ENCODE data around the gene LDAF1. TPM values are rescaled to one million over a fixed set of nuclear protein-coding genes. Genes with fewer than 3 reads are reported as not detected.

Gene LDAF1
- total and polyA plus RNA-seq, 2 experiments from 2014 or later: 30.4 to 34.5 TPM

DNA sequence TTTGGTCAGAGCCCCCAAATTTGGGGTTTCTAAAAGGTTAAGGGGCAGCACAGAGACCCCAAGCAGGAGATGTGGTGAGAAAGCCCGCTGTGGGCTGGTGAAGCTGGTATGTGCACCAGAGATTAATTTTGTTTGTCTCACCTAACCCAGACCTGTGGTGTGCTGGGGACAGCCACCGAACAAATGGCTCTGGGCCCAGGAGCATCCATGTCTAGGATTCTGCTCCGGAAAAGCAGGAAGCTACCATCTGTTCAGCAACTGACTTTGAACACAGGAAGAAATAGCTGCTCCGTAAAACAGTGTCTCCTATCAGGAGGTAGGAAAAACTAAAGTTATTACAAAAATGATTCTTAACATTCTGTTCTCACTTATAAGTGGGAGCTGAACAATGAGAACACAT lies 55.6 kb downstream of the LDAF1 start:
- H3K27ac ChIP-seq: no peak overlapping the region
- no peaks in the 10 kb centered on the region for H3K4me1 ChIP-seq (ENCODE audit: insufficient read depth)
- DNase-seq: no peak
- WGBS, 2 experiments (ENCODE audit: low coverage in 1 of 2, low lambda C conversion rate in 2 of 2, missing lambda C conversion rate in 2 of 2): 41 to 50% methylated on average over 4 of the region's 4 CpGs
- no peaks in the 10 kb centered on the region for H3K9me3 ChIP-seq (ENCODE audit: low read depth)
- H2AFZ ChIP-seq: no peak overlapping the region
- no peak overlapping the region for H3K4me3 ChIP-seq
- H3K79me2 ChIP-seq (ENCODE audit: insufficient read depth): no peaks in the 10 kb centered on the region
- no peak overlapping the region for H3K4me2 ChIP-seq (ENCODE audit: unreplicated experiment)
- in situ Hi-C loops (cut with MboI): no loop called here
- H3K9ac ChIP-seq: no peak overlapping the region
- H3K27me3 ChIP-seq (replicated peaks; ENCODE audit: insufficient read depth): peaks cover 14% of the 10 kb centered on the region; the same call in 1 of the 2 replicates
- TF ChIP-seq EZH2 (IDR thresholded peaks at IDR 0.05; ENCODE audit: insufficient read depth, poor library complexity, severe bottlenecking) (no peak), EZH2phosphoT487 (IDR thresholded peaks at IDR 0.05; ENCODE audit: insufficient read depth, low read depth) (no peak)
- no peaks in the 10 kb centered on the region for H3K9me2 ChIP-seq (ENCODE audit: insufficient read depth)
- no peaks in the 10 kb centered on the region for H3F3A ChIP-seq (ENCODE audit: insufficient read depth)
- H3K36me3 ChIP-seq (ENCODE audit: low read depth): no peaks in the 10 kb centered on the region
- H4K20me1 ChIP-seq (ENCODE audit: insufficient read depth): no peaks in the 10 kb centered on the region

DNA sequence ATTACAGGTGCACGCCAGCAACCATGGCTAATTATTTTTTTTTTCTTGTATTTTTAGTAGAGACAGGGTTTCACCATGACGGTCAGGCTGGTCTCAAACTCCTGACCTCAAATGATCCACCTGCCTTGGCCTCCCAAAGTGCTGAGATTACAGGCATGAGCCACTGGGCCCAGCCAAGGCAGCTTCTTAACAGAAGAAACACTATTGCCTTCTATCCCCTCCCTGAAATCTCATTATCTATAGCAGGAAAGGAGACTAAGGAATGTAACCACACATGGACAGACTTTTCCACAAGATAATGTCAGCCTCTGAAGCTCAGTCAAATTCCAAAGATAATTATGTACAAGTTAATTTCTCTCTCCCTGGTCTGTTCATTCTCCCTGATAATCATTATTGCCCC lies 58.6 kb downstream of the LDAF1 start:
- Histone ChIP-seq H3K27me3 (replicated peaks; ENCODE audit: insufficient read depth) (peaks cover 22% of the 10 kb centered on the region; the same call in 1 of the 2 replicates), H3K4me3 (no peak overlapping the region), H3K4me1 (ENCODE audit: insufficient read depth) (no peaks in the 10 kb centered on the region), H2AFZ (no peak overlapping the region), H3K27ac (no peak overlapping the region), H4K20me1 (ENCODE audit: insufficient read depth) (no peaks in the 10 kb centered on the region), H3K9me2 (ENCODE audit: insufficient read depth) (no peaks in the 10 kb centered on the region), H3K36me3 (ENCODE audit: low read depth) (no peaks in the 10 kb centered on the region), H3F3A (ENCODE audit: insufficient read depth) (no peaks in the 10 kb centered on the region), H3K4me2 (ENCODE audit: unreplicated experiment) (no peak overlapping the region), H3K9me3 (ENCODE audit: low read depth) (no peaks in the 10 kb centered on the region), H3K79me2 (ENCODE audit: insufficient read depth) (no peaks in the 10 kb centered on the region), H3K9ac (no peak overlapping the region)
- 39 to 54% methylated on average over 2 of the region's 2 CpGs for WGBS, 2 experiments (ENCODE audit: low coverage in 1 of 2, low lambda C conversion rate in 2 of 2, missing lambda C conversion rate in 2 of 2)
- no peak for DNase-seq
- in situ Hi-C loops (cut with MboI): no loop called here
- TF ChIP-seq EZH2 (IDR thresholded peaks at IDR 0.05; ENCODE audit: insufficient read depth, poor library complexity, severe bottlenecking) (no peak), EZH2phosphoT487 (IDR thresholded peaks at IDR 0.05; ENCODE audit: insufficient read depth, low read depth) (no peak)

DNA sequence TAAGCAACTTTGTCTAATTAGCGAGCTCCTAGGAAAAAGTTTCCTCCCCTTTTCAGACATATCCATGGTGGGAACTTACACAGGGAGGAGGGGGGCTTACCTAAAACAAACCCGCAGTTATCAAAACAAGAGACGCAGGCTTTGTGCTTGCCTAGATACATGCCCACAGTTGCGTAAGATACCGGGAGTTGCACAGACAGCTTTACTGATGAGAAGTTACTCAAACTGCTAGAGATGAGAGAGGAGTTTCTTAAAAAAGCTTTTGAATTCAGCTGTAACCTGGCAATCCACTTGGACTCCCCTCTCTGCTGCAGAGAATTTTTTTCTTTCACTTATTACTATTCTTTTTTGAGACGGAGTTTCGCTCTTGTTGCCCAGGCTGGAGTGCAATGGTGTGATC lies 59.7 kb downstream of the LDAF1 start:
- Histone ChIP-seq H3K27me3 (replicated peaks; ENCODE audit: insufficient read depth) (peaks cover 21% of the 10 kb centered on the region), H3K4me1 (ENCODE audit: insufficient read depth) (no peaks in the 10 kb centered on the region), H3K9me2 (ENCODE audit: insufficient read depth) (no peaks in the 10 kb centered on the region), H3K4me2 (ENCODE audit: unreplicated experiment) (no peak overlapping the region), H3K4me3 (no peak overlapping the region), H3K27ac (no peak overlapping the region), H4K20me1 (ENCODE audit: insufficient read depth) (no peaks in the 10 kb centered on the region), H3K9me3 (ENCODE audit: low read depth) (no peaks in the 10 kb centered on the region), H3K79me2 (ENCODE audit: insufficient read depth) (no peaks in the 10 kb centered on the region), H3K9ac (no peak overlapping the region), H2AFZ (no peak overlapping the region), H3F3A (ENCODE audit: insufficient read depth) (no peaks in the 10 kb centered on the region), H3K36me3 (ENCODE audit: low read depth) (no peaks in the 10 kb centered on the region)
- 81 to 84% methylated on average over 7 of the region's 7 CpGs for WGBS, 2 experiments (ENCODE audit: low coverage in 1 of 2, low lambda C conversion rate in 2 of 2, missing lambda C conversion rate in 2 of 2)
- DNase-seq: no peak
- in situ Hi-C loops (cut with MboI): no loop called here
- TF ChIP-seq EZH2 (IDR thresholded peaks at IDR 0.05; ENCODE audit: insufficient read depth, poor library complexity, severe bottlenecking): no peak
- no peak for TF ChIP-seq EZH2phosphoT487 (IDR thresholded peaks at IDR 0.05; ENCODE audit: insufficient read depth, low read depth)

DNA sequence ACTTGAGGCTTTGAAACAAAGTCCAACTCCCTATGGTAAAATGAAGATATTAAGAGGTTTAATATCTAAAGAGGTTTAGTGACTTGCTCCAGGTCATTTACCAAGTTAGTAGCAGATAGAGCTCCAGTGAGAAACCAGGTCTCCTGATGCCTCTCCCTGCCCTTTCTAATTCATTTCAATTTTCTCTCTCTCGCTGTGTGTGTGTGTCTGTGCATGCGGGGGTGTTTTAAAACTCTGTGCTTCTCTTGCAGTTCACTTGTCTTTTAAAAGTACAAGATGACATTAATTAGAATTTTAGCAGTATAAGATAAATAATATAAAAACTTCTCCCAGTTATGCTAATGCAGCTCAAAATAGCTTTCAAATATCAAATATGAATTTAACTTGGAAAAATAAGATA lies 61.1 kb downstream of the LDAF1 start:
- Histone ChIP-seq H3K9ac (no peak overlapping the region), H3K27me3 (replicated peaks; ENCODE audit: insufficient read depth) (peaks cover 25% of the 10 kb centered on the region), H3K9me3 (ENCODE audit: low read depth) (no peaks in the 10 kb centered on the region), H3K36me3 (ENCODE audit: low read depth) (no peaks in the 10 kb centered on the region), H3K4me3 (no peak overlapping the region), H3K79me2 (ENCODE audit: insufficient read depth) (no peaks in the 10 kb centered on the region), H3K9me2 (ENCODE audit: insufficient read depth) (no peaks in the 10 kb centered on the region), H2AFZ (no peak overlapping the region), H3K4me2 (ENCODE audit: unreplicated experiment) (no peak overlapping the region), H4K20me1 (ENCODE audit: insufficient read depth) (no peaks in the 10 kb centered on the region), H3K27ac (no peak overlapping the region), H3F3A (ENCODE audit: insufficient read depth) (no peaks in the 10 kb centered on the region), H3K4me1 (ENCODE audit: insufficient read depth) (no peaks in the 10 kb centered on the region)
- in situ Hi-C loops (cut with MboI): no loop called here
- DNase-seq: no peak
- 79 to 88% methylated on average over 2 of the region's 2 CpGs for WGBS, 2 experiments (ENCODE audit: low coverage in 1 of 2, low lambda C conversion rate in 2 of 2, missing lambda C conversion rate in 2 of 2)
- TF ChIP-seq EZH2 (IDR thresholded peaks at IDR 0.05; ENCODE audit: insufficient read depth, poor library complexity, severe bottlenecking) (no peak), EZH2phosphoT487 (IDR thresholded peaks at IDR 0.05; ENCODE audit: insufficient read depth, low read depth) (no peak)

Data from GM23248 (cell line).